GM12875 (cell line): ENCODE measurements around the gene CNOT3.

Experiments
- H3K4me3 ChIP-seq: one replicate; pipeline ENCODE4 v1.5.1; 2011; ENCODE audit warnings: low read depth, low read length, control low read depth
- CTCF ChIP-seq: IDR thresholded peaks from 2 replicates; pipeline ENCODE4 v1.5.1; 2011; ENCODE audit warnings: low read depth, mild to moderate bottlenecking, control low read depth, inconsistent platforms, low read length, moderate library complexity, borderline replicate concordance; ENCODE audit not compliant: insufficient read depth

CNOT3 gene

DNA sequence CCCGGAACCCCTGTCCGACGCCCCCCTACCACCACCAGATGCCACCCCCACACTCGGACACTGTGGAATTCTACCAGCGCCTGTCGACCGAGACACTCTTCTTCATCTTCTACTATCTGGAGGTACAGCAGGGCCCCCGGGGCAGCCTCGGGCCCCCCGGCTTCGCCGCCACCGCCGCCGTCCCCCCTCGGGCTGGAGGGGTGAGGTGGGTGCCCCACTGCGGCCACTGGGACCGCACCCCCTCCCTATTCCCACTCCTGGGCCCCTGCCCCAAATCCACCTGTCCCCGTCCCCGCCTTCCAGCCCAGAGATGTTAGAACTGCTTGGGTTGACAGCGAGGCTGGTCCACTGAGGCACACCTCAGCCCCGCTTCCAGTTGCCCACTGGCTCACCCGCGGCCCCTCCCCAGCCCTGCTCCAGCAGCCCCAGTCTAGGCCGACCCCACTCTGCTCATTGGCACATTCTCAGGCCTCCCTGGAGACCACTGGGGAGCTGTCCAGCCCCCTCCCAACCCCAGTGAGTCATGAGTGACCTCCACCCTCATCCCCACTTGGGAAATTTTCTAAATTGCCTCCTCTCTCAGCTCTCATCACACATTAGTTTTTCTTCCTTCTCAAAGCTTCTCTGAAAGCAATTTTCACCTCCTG is 15.4 kb downstream of the CNOT3 start:
- no peak for TF ChIP-seq CTCF
- H3K4me3 ChIP-seq, result no peak overlapping the region

DNA sequence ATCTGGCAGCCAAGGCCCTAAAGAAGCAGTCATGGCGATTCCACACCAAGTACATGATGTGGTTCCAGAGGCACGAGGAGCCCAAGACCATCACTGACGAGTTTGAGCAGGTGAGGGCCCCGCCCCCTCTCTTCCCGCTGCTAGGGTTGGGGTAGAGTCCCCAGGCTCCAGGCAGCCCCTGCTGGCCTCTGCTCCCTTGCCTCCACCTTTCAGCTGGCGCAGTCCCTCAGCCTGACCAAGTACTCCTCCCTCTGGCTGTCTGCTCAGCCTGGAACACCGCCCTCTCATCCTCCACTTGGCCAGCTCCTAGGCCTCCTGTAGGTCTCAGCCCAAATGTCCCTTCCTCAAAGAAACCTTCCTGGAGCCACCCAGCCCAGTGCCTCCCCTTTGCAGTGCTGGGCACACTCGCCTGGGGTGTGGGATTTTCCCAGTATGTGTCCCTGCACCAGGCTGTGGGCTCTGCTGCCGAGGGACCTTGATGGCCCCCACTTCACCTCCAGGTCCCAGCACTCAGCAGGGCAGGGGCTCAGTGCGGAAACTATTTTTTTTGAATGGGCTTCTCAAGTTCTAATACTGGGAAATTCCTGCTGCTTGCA is 16.3 kb downstream of the CNOT3 start:
- H3K4me3 ChIP-seq, result no peak overlapping the region
- TF ChIP-seq CTCF, result no peak

GRCh38 chr19:54154603-54155345 is 17.2 kb downstream of the CNOT3 start:
- no peak overlapping the region for H3K4me3 ChIP-seq
- TF ChIP-seq CTCF, result no peak

- TF ChIP-seq CTCF, result no peak
- no peak overlapping the region for H3K4me3 ChIP-seq
Measured at GRCh38 chr19:54155694-54156093, 18.1 kb downstream of the CNOT3 start.

DNA sequence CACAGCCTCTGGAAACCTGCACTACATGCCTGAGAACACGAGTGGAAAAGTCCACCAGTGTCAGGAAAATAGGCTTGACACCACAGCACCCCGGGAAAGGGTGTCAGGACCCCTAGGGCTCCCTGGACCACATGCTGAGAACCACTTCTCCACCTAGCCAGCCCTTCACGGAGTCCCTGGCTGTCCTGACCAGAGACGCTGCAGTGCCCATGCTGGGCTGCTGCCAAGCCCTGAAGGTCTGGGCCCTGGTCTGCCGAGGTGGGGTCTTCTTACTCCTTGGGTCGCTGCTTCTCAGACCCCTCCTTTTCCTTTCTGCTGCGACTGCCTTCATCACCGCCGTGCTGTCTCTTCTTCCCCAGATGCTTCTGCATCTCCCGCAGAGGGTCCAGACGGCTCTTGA is 18.9 kb downstream of the CNOT3 start:
- no peak for TF ChIP-seq CTCF
- no peak overlapping the region for H3K4me3 ChIP-seq

GRCh38 chr19:54156953-54157352 is 19.4 kb downstream of the CNOT3 start:
- no peak overlapping the region for H3K4me3 ChIP-seq
- TF ChIP-seq CTCF, result no peak
